ENCODE results near the gene HAT1. TPM values are rescaled to one million over a fixed set of nuclear protein-coding genes. Genes with fewer than 3 reads are reported as not detected.

Gene HAT1
- total and polyA plus RNA-seq, 2 of the 4 experiments (the other 2 are of a cell fraction) = 24.4 to 42.1 TPM

GRCh38 chr2:171921970-171922229 is 361 bp upstream of the HAT1 start:
- Histone ChIP-seq H3K27me3 (ENCODE audit: control insufficient read depth, insufficient read depth, low read length) (no peaks in the 10 kb centered on the region), H3K18ac (ENCODE audit: low read depth, low read length) (peak overlapping the region; percentile 4), H3K56ac (ENCODE audit: extremely low read depth, insufficient read depth, low read length) (peak overlapping the region; percentile 82; the same call in 1 of the 2 replicates), H3K36me3 (ENCODE audit: control insufficient read depth, insufficient read depth, low read length) (peaks cover 2% of the 10 kb centered on the region; the same call in 1 of the 2 replicates), H3K9ac (ENCODE audit: low read depth, low read length) (peak overlapping the region; percentile 76), H3K4ac (ENCODE audit: low read depth, low read length) (peak overlapping the region; percentile 84; the same call in 1 of the 2 replicates), H2BK5ac (ENCODE audit: low read depth, low read length, poor library complexity, severe bottlenecking) (peak overlapping the region; percentile 47), H2BK120ac (ENCODE audit: low read depth, low read length) (no peak overlapping the region), H3K23ac (ENCODE audit: low read depth, low read length) (peak overlapping the region; percentile 91; the same call in 1 of the 2 replicates), H2AK9ac (replicated peaks; ENCODE audit: low read depth, low read length, poor library complexity) (no peak overlapping the region), H3K9me3 (ENCODE audit: control insufficient read depth, insufficient read depth, low read length) (no peaks in the 10 kb centered on the region), H4K8ac (ENCODE audit: low read depth in 2 of 2, low read length in 2 of 2) (peak overlapping the region; percentile 76 to 98), H2AFZ (replicated peaks; ENCODE audit: low read length, poor library complexity) (peak overlapping the region; percentile 90), H2BK20ac (ENCODE audit: low read depth, low read length) (no peak overlapping the region), H4K91ac (ENCODE audit: insufficient read depth, low read depth, low read length) (peak overlapping the region; percentile 69), H2BK15ac (ENCODE audit: low read depth, low read length) (no peak overlapping the region), H3K4me1 (ENCODE audit: control insufficient read depth, insufficient read depth, low read length) (no peaks in the 10 kb centered on the region), H3K79me1 (ENCODE audit: low read depth in 1 of 2, low read length in 2 of 2) (peaks cover under 1 to 17% of the 10 kb centered on the region in 2 experiments; a peak in 3 of 4 replicates), H3K4me2 (ENCODE audit: low read depth, low read length) (peak overlapping the region; percentile 69), H3K4me3 (ENCODE audit: insufficient read depth, low read depth, low read length) (peak overlapping the region; percentile 24), H3K9me1 (ENCODE audit: insufficient read depth, low read length) (no peaks in the 10 kb centered on the region), H2AK5ac (ENCODE audit: low read depth, low read length) (no peak overlapping the region), H4K20me1 (ENCODE audit: insufficient read depth, low read length) (no peaks in the 10 kb centered on the region), H3K14ac (replicated peaks; ENCODE audit: low read depth, low read length) (peak overlapping the region; percentile 95), H4K5ac (ENCODE audit: low read depth, low read length) (peak overlapping the region; percentile 72), H3K27ac (ENCODE audit: insufficient read depth, low read length) (peak overlapping the region; percentile 31)
- TF ChIP-seq BHLHE40 (IDR thresholded peaks at IDR 0.05; ENCODE audit: low read depth, low read length) (no peak), CTCF (conservative IDR thresholded peaks at IDR 0.05; ENCODE audit: low read depth, low read length) (no peak), MAZ (IDR thresholded peaks at IDR 0.05; ENCODE audit: borderline replicate concordance, low read depth, low read length) (no peak), RFX5 (IDR thresholded peaks at IDR 0.05; ENCODE audit: low read depth, low read length) (no peak)
- POLR2A ChIA-PET (ENCODE audit: unreplicated experiment) = no interaction called here
- CTCF ChIA-PET = interaction anchor here (0.7 kb wide), 1 partner anchor 14 kb away, joined by 3 read pairs; no protein-coding TSS in a partner anchor
- dilution Hi-C loops (cut with HindIII; ENCODE audit: low sequenced_read_pairs, unreplicated experiment) (no loop called here), in situ Hi-C loops (cut with MboI; ENCODE audit: low sequenced_read_pairs) (no loop called here), intact Hi-C loops (cut with micrococcal nuclease) (loop anchor here (2.0 to 5.0 kb wide), 3 partner anchors 110 to 181 kb away; partner anchors contain the start of gene DLX2)
- no TSS peak for BruUV-seq (replicated peaks)
- ATAC-seq (ENCODE audit: low read depth) (peak; percentile 7; the same call in 1 of the 2 replicates), DNase-seq (no peak)
- WGBS, 2 experiments (ENCODE audit: extremely low coverage in 2 of 2, insufficient read length in 1 of 2) = 6% methylated on average over 2 of the region's 5 CpGs; no CpG with 5 or more reads in 1 of the 2 experiments

All from IMR-90 (cell line).